Transverse colon (tissue), 4 donors: ENCODE data around the gene ADIRF. TPM values are rescaled to one million over a fixed set of nuclear protein-coding genes. Genes with fewer than 3 reads are reported as not detected.
"Not testable (repeated sequence)": the region's sequence is repeated elsewhere in the genome, so short reads cannot be mapped to it uniquely, and the experiment has no call there.

Source experiments
- DNase-seq: peaks from one replicate; pipeline ENCODE4 v3.0.0-alpha.2; 2019
- H3K27ac ChIP-seq, 4 donors: fragments of 200-600 bp; sonication (generic); 2 replicates each; pipeline ENCODE4 v1.5.1; 2016 to 2018; ENCODE audit warnings: inconsistent platforms in 4 of 4
- H3K27me3 ChIP-seq: fragments of 200-600 bp; sonication (generic); 2 replicates; pipeline ENCODE4 v1.5.1; 2017; ENCODE audit warnings: inconsistent platforms
- H3K36me3 ChIP-seq, 4 donors: fragments of 200-600 bp; sonication (generic); 2 replicates each; pipeline ENCODE4 v1.5.1; 2017 to 2019; ENCODE audit warnings: inconsistent platforms in 4 of 4
- H3K4me1 ChIP-seq, 4 donors: fragments of 200-600 bp; sonication (generic); 2 replicates each; pipeline ENCODE4 v1.5.1; 2017 to 2020; ENCODE audit warnings: inconsistent platforms in 4 of 4
- H3K4me3 ChIP-seq, 4 donors: fragments of 200-600 bp; sonication (generic); 1 replicate in 1 of 4; 2 replicates in 3 of 4; pipeline versions ENCODE4 v1.5.1 to v1.6.1; 2017 to 2019; ENCODE audit warnings: inconsistent platforms in 4 of 4
- H3K9me3 ChIP-seq, 2 donors: fragments of 200-600 bp; sonication (generic); 2 replicates each; pipeline ENCODE4 v1.5.1; 2017 to 2019; ENCODE audit warnings: inconsistent platforms in 2 of 2
- EP300 ChIP-seq: sonication (generic); formaldehyde crosslinking; IDR thresholded peaks from one replicate; pipeline ENCODE4 v1.6.1; 2017; ENCODE audit warnings: antibody characterized with exemption, low read depth
- POLR2A ChIP-seq: fragments of 450-650 bp; IDR thresholded peaks from one replicate; pipeline ENCODE4 v1.6.1; 2016; ENCODE audit warnings: antibody characterized with exemption, mild to moderate bottlenecking, moderate library complexity
- POLR2AphosphoS5 ChIP-seq, 3 donors: sonication (generic); formaldehyde crosslinking; IDR thresholded peaks; one replicate each; pipeline ENCODE4 v1.6.1; 2016; ENCODE audit warnings: antibody characterized with exemption in 3 of 3
- WGBS, 2 donors: methylation state at CpG; one replicate each; pipeline ENCODE4 v1.1.5; 2018; ENCODE audit warnings: low coverage in 1 of 2; 5-methylcytosine and 5-hydroxymethylcytosine counted together
- in situ Hi-C, 4 donors: fragments of 200-750 bp; cut with MboI; loops; one replicate each; pipeline versions ENCODE4 v1.15.0 to v1.15.1; 2017; ENCODE audit warnings: low sequenced_read_pairs in 3 of 4, low pct_ligation_motif_present in 1 of 4, low pct_unique_long_range_greater_than_20kb in 1 of 4
- intact Hi-C: fragments of 100-400 bp; cut with DNase I; formaldehyde crosslinking; loops from one replicate; pipeline ENCODE4 v1.15.1; 2023; ENCODE audit warnings: low total_unique reads
- total RNA-seq, 4 donors: library from RNA; depleted of rRNA; stranded (reverse); fragments of >200 nt; gene quantifications; one replicate each; pipeline ENCODE4 v1.1.0, GENCODE V29; 2016
- TF ChIP-seq, protein P1 (sequence below), 5 experiments: fragments of 200-600 bp in 3 of 5; fragments of 450-650 bp in 2 of 5; sonication (generic) in 3 of 5; IDR thresholded peaks; 1 replicate in 2 of 5; 2 replicates in 3 of 5; pipeline ENCODE4 v1.5.1; 2016 to 2017; ENCODE audit warnings: antibody characterized with exemption in 5 of 5, inconsistent platforms in 3 of 5, mild to moderate bottlenecking in 2 of 5, moderate library complexity in 1 of 5

Gene ADIRF
- total RNA-seq, 4 donors from 2014 or later, result 35.0 to 194 (median 117) TPM

DNA sequence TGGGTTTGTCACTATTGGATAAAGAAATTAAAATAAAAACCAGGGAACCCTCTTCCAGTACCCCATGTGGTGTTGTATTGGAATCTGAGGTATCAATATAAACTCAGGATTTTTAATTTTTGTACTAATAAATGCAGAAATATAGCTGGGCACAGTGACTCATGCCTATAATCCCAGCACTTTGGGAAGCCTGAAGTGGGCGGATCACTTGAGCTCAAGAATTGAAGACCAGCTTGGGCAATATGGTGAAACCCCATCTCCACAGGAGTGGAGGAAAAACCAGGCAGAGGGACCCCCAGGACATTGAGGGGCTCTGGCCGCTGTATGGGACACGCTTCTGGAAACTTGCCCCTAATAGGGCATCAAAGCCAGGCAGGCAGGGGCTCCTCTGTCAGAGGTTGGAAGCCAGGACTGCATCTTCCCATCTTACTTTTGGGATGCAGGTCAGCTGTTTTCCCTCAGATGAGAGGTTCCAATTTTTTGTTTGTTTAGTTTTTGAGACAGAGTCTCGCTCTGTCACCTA, 11.1 kb downstream of the ADIRF start:
- Histone ChIP-seq H3K27me3 (no peaks in the 10 kb centered on the region), H3K27ac (peak overlapping the region; percentile 40 to 58 (median 50)), H3K9me3 (no peaks in the 10 kb centered on the region), H3K4me3 (no peak overlapping the region), H3K4me1 (peaks cover 7 to 31% (median 15%) of the 10 kb centered on the region in 4 donors), H3K36me3 (no peaks in the 10 kb centered on the region)
- TF ChIP-seq, protein P1, sequence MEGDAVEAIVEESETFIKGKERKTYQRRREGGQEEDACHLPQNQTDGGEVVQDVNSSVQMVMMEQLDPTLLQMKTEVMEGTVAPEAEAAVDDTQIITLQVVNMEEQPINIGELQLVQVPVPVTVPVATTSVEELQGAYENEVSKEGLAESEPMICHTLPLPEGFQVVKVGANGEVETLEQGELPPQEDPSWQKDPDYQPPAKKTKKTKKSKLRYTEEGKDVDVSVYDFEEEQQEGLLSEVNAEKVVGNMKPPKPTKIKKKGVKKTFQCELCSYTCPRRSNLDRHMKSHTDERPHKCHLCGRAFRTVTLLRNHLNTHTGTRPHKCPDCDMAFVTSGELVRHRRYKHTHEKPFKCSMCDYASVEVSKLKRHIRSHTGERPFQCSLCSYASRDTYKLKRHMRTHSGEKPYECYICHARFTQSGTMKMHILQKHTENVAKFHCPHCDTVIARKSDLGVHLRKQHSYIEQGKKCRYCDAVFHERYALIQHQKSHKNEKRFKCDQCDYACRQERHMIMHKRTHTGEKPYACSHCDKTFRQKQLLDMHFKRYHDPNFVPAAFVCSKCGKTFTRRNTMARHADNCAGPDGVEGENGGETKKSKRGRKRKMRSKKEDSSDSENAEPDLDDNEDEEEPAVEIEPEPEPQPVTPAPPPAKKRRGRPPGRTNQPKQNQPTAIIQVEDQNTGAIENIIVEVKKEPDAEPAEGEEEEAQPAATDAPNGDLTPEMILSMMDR (IDR thresholded peaks at IDR 0.05), result no peak
- TF ChIP-seq POLR2AphosphoS5 (IDR thresholded peaks at IDR 0.05) (no peak), EP300 (no peak), POLR2A (no peak)
- in situ Hi-C loops (no loop called here), intact Hi-C loops (no loop called here)
- no peak for DNase-seq
- WGBS, 2 donors, result 70 to 86% methylated on average over 1 to 4 of the region's 4 CpGs

DNA sequence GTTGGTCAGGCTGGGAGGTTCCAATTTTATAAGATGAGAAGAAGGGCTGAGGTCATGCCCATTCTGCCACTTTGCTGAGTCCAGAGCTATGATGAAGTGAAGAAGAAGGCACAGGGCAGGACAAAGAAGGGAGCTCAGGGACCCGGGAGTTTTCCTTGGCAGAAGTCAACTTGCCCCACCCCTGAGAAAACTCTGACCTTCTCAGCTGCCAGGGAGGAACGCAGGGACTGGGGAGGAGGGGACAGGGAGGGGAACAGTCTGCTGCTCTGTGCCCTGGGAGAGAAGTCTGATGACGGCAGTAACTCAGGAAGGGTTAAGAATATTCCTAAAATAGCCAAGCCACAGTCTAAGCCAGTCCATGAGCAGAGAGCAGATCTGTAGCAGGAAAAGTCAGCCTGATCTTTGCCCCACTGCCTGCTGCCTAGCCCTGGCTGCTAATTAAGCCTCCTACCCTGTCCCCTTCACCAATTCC, 11.7 kb downstream of the ADIRF start:
- intact Hi-C loops (no loop called here), in situ Hi-C loops (no loop called here)
- no peak overlapping the region for H3K4me3 ChIP-seq
- H3K27me3 ChIP-seq, result no peaks in the 10 kb centered on the region
- peaks cover 7 to 31% (median 15%) of the 10 kb centered on the region in 4 donors for H3K4me1 ChIP-seq
- 10 to 12% methylated on average over 2 to 3 of the region's 3 CpGs for WGBS, 2 donors
- peak overlapping the region; percentile 40 to 58 (median 50) for H3K27ac ChIP-seq
- no peaks in the 10 kb centered on the region for H3K9me3 ChIP-seq
- no peaks in the 10 kb centered on the region for H3K36me3 ChIP-seq
- TF ChIP-seq, protein P1 (IDR thresholded peaks at IDR 0.05), result no peak
- TF ChIP-seq POLR2A (no peak), EP300 (no peak), POLR2AphosphoS5 (IDR thresholded peaks at IDR 0.05) (no peak)
- peak; percentile 55 for DNase-seq

DNA sequence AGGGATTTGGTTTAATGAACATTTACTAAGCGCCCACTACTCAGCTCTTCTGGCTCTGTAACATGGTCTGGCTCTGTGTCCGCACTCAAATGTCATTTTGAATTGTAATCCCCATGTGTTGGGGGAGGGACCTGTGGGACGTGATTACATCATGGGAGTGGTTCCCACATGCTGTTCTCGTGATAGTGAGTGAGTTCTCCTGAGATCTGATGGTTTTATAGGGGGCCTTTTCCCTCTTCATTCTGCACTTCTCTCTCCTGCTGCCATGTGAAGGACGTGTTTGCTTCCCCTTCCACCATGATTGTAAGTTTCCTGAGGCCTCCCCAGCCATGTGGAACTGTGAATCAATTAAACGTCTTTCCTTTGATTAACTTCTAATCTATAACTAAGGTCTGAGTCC, 12.7 kb downstream of the ADIRF start:
- H3K36me3 ChIP-seq, H3K9me3 ChIP-seq, H3K27ac ChIP-seq, H3K27me3 ChIP-seq, intact Hi-C loops, DNase-seq, in situ Hi-C loops, H3K4me3 ChIP-seq: not testable (repeated sequence)
- peaks cover 7 to 28% (median 15%) of the 10 kb centered on the region in 4 donors for H3K4me1 ChIP-seq
- WGBS, 2 donors, result 74 to 75% methylated on average over 4 to 6 of the region's 6 CpGs

DNA sequence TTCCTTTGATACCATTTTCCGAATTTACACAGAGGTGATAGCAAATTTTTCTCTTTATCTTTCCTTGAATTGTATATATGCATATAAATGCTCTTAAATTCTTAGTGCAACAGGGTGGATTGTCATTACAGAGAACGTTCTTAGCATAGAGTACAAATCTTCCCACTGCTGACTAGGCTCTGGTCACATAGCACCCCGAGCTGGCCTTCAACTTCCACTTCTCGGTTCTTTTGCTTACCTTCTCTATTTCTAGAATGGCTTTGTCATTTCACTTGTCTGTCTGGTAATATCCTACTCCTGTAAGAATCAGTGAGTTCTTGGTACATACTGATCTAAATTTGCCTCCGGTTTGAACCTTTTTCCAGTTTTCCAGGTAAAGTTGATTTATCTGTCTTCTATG, 13.4 kb downstream of the ADIRF start:
- Histone ChIP-seq H3K4me1 (peaks cover 7 to 24% (median 15%) of the 10 kb centered on the region in 4 donors), H3K9me3 (no peaks in the 10 kb centered on the region), H3K4me3 (no peak overlapping the region), H3K36me3 (no peaks in the 10 kb centered on the region), H3K27me3 (no peaks in the 10 kb centered on the region), H3K27ac (no peak overlapping the region)
- DNase-seq, result no peak
- WGBS, 2 donors, result 75 to 83% methylated on average over 5 of the region's 5 CpGs
- in situ Hi-C loops, result no loop called here
- TF ChIP-seq POLR2AphosphoS5 (IDR thresholded peaks at IDR 0.05) (no peak), POLR2A (no peak), EP300 (no peak)
- TF ChIP-seq, protein P1 (IDR thresholded peaks at IDR 0.05), result no peak
- intact Hi-C loops, result no loop called here

DNA sequence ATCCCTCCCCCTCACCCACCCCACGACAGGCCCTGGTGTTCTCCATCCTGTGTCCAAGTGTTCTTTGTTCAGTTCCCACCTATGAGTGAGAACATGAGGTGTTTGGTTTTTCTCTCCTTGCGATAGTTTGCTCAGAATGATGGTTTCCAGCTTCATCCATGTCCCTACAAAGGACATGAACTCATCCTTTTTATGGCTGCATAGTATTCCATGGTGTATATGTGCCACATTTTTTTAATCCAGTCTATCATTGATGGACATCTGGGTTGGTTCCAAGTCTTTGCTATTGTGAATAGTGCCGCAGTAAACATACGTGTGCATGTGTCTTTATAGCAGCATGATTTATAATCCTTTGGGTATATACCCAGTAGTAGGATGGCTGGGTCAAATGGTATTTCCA, 16.2 kb downstream of the ADIRF start:
- DNase-seq, H3K4me3 ChIP-seq, intact Hi-C loops, in situ Hi-C loops, H3K27me3 ChIP-seq, H3K9me3 ChIP-seq, H3K36me3 ChIP-seq, H3K27ac ChIP-seq: not testable (repeated sequence)
- H3K4me1 ChIP-seq, result peaks cover 7 to 12% (median 11%) of the 10 kb centered on the region in 4 donors
- WGBS, 2 donors, result 96 to 100% methylated on average over 2 to 4 of the region's 4 CpGs
